Activated naive CD8-positive, alpha-beta T cell treated with anti-CD3 and anti-CD28 coated beads for 36 hours (primary cell): ENCODE measurements around the gene OR5J2. TPM values are rescaled to one million over a fixed set of nuclear protein-coding genes. Genes with fewer than 3 reads are reported as not detected.
"Not testable (repeated sequence)": the region's sequence is repeated elsewhere in the genome, so short reads cannot be mapped to it uniquely, and the experiment has no call there.

Experiments
- DNase-seq: peaks from one replicate; pipeline ENCODE4 v3.0.0; 2021
- H3K27ac Mint-ChIP-seq: one replicate; pipeline ENCODE4 v1.8.0; 2022; ENCODE audit warnings: mild to moderate bottlenecking, moderate library complexity, mixed read lengths
- H3K27me3 Mint-ChIP-seq: one replicate; pipeline ENCODE4 v1.8.0; 2022; ENCODE audit warnings: mild to moderate bottlenecking, mixed read lengths
- H3K36me3 Mint-ChIP-seq: one replicate; pipeline ENCODE4 v1.8.0; 2021; ENCODE audit warnings: mild to moderate bottlenecking, mixed read lengths
- H3K4me1 Mint-ChIP-seq: one replicate; pipeline ENCODE4 v1.8.0; 2021; ENCODE audit warnings: mixed read lengths
- H3K4me3 Mint-ChIP-seq: one replicate; pipeline ENCODE4 v1.8.0; 2022; ENCODE audit warnings: mild to moderate bottlenecking, moderate library complexity, mixed read lengths
- H3K9me3 Mint-ChIP-seq: one replicate; pipeline ENCODE4 v1.8.0; 2022; ENCODE audit warnings: mixed read lengths
- total RNA-seq, 2 experiments: library from RNA; stranded (reverse); gene quantifications; one replicate each; pipeline ENCODE4 v1.2.3, GENCODE V29; 2021

OR5J2 gene
- not detected for total RNA-seq

GRCh38 chr11:56176318-56176717 is at the start of gene OR5J2:
Gene OR5J2 (plus strand): TSS chr11:56176618. CDS start chr11:56176618, 0 bp downstream.
- DNase-seq, result no peak
- Mint-ChIP-seq H3K4me1 (no peaks in the 10 kb centered on the region), H3K27me3 (no peaks in the 10 kb centered on the region), H3K27ac (no peak within 1 kb of the TSS), H3K9me3 (peaks cover 12% of the 10 kb centered on the region), H3K36me3 (no peaks in the 10 kb centered on the region), H3K4me3 (no peak within 1 kb of the TSS)

- Mint-ChIP-seq H3K4me1 (no peaks in the 10 kb centered on the region), H3K36me3 (no peaks in the 10 kb centered on the region), H3K27me3 (no peaks in the 10 kb centered on the region), H3K27ac (no peak within 1 kb of the TSS), H3K4me3 (no peak within 1 kb of the TSS), H3K9me3 (peaks cover 9% of the 10 kb centered on the region)
- no peak for DNase-seq
Measured at GRCh38 chr11:56140151-56140661, 36.2 kb upstream of the OR5J2 start, which contains the start of gene OR8J3. Gene OR8J3 (minus strand): TSS chr11:56140201. CDS start chr11:56137718, 2,483 bp downstream.

- not testable (repeated sequence) for H3K4me1 Mint-ChIP-seq, H3K27me3 Mint-ChIP-seq, H3K9me3 Mint-ChIP-seq, DNase-seq, H3K4me3 Mint-ChIP-seq, H3K36me3 Mint-ChIP-seq, H3K27ac Mint-ChIP-seq
Measured at GRCh38 chr11:56143681-56144080, 32.7 kb upstream of the OR5J2 start.

GRCh38 chr11:56151376-56151775 is 25.0 kb upstream of the OR5J2 start:
- H3K4me3 Mint-ChIP-seq, result no peak overlapping the region
- DNase-seq, result no peak
- peaks cover 12% of the 10 kb centered on the region for H3K9me3 Mint-ChIP-seq
- no peak overlapping the region for H3K27ac Mint-ChIP-seq
- H3K36me3 Mint-ChIP-seq, result peaks cover 2% of the 10 kb centered on the region
- no peaks in the 10 kb centered on the region for H3K27me3 Mint-ChIP-seq
- no peaks in the 10 kb centered on the region for H3K4me1 Mint-ChIP-seq

GRCh38 chr11:56152333-56152732 is 24.1 kb upstream of the OR5J2 start:
- H3K4me1 Mint-ChIP-seq, result no peaks in the 10 kb centered on the region
- peaks cover 14% of the 10 kb centered on the region for H3K9me3 Mint-ChIP-seq

GRCh38 chr11:56160217-56160616 is 16.2 kb upstream of the OR5J2 start, which contains the start of gene OR8K5:
Gene OR8K5 (minus strand): TSS chr11:56160317. CDS start chr11:56160317, 0 bp downstream.
- Mint-ChIP-seq H3K4me1 (no peaks in the 10 kb centered on the region), H3K27ac (no peak within 1 kb of the TSS), H3K9me3 (peaks cover 7% of the 10 kb centered on the region), H3K36me3 (no peaks in the 10 kb centered on the region), H3K27me3 (no peaks in the 10 kb centered on the region), H3K4me3 (no peak within 1 kb of the TSS)
- DNase-seq, result no peak

More at GRCh38 chr11:56152333-56152732, 24.1 kb upstream of the OR5J2 start:
- Mint-ChIP-seq H3K4me3 (no peak overlapping the region), H3K27ac (no peak overlapping the region), H3K27me3 (no peaks in the 10 kb centered on the region), H3K36me3 (peaks cover 2% of the 10 kb centered on the region)
- DNase-seq, result no peak

- no peaks in the 10 kb centered on the region for H3K4me1 Mint-ChIP-seq
- H3K9me3 Mint-ChIP-seq, result peaks cover 8% of the 10 kb centered on the region
- no peaks in the 10 kb centered on the region for H3K36me3 Mint-ChIP-seq
- DNase-seq, result no peak
- no peaks in the 10 kb centered on the region for H3K27me3 Mint-ChIP-seq
- H3K27ac Mint-ChIP-seq, result no peak overlapping the region
- no peak overlapping the region for H3K4me3 Mint-ChIP-seq
Measured at GRCh38 chr11:56163804-56164203, 12.6 kb upstream of the OR5J2 start.

GRCh38 chr11:56172256-56172830 is 4.1 kb upstream of the OR5J2 start:
- H3K36me3 Mint-ChIP-seq, result no peaks in the 10 kb centered on the region
- H3K4me1 Mint-ChIP-seq, result no peaks in the 10 kb centered on the region
- H3K27me3 Mint-ChIP-seq, result no peaks in the 10 kb centered on the region
- H3K4me3 Mint-ChIP-seq, result no peak overlapping the region
- H3K27ac Mint-ChIP-seq, result no peak overlapping the region
- peaks cover 11% of the 10 kb centered on the region for H3K9me3 Mint-ChIP-seq
- no peak for DNase-seq

- H3K4me1 Mint-ChIP-seq, result no peaks in the 10 kb centered on the region
- H3K36me3 Mint-ChIP-seq, result no peaks in the 10 kb centered on the region
- DNase-seq, result no peak
- H3K27ac Mint-ChIP-seq, result no peak overlapping the region
- H3K9me3 Mint-ChIP-seq, result peaks cover 12% of the 10 kb centered on the region
- H3K27me3 Mint-ChIP-seq, result no peaks in the 10 kb centered on the region
- no peak overlapping the region for H3K4me3 Mint-ChIP-seq
Measured at GRCh38 chr11:56183459-56183858, 7.0 kb downstream of the OR5J2 start.

GRCh38 chr11:56188602-56189001 is 12.2 kb downstream of the OR5J2 start:
- Mint-ChIP-seq H3K36me3 (no peaks in the 10 kb centered on the region), H3K27ac (no peak overlapping the region), H3K27me3 (no peaks in the 10 kb centered on the region), H3K4me3 (no peak overlapping the region), H3K9me3 (peaks cover 10% of the 10 kb centered on the region), H3K4me1 (no peaks in the 10 kb centered on the region)
- DNase-seq, result no peak

- H3K4me1 Mint-ChIP-seq, result no peaks in the 10 kb centered on the region
- no peak overlapping the region for H3K27ac Mint-ChIP-seq
- no peak overlapping the region for H3K4me3 Mint-ChIP-seq
- DNase-seq, result no peak
- H3K36me3 Mint-ChIP-seq, result no peaks in the 10 kb centered on the region
- no peaks in the 10 kb centered on the region for H3K27me3 Mint-ChIP-seq
- peaks cover 8% of the 10 kb centered on the region for H3K9me3 Mint-ChIP-seq
Measured at GRCh38 chr11:56196705-56197104, 20.3 kb downstream of the OR5J2 start.

GRCh38 chr11:56197367-56197766 is 20.9 kb downstream of the OR5J2 start:
- H3K4me1 Mint-ChIP-seq, result no peaks in the 10 kb centered on the region
- no peaks in the 10 kb centered on the region for H3K27me3 Mint-ChIP-seq
- H3K4me3 Mint-ChIP-seq, result no peak overlapping the region
- DNase-seq, result no peak
- no peaks in the 10 kb centered on the region for H3K36me3 Mint-ChIP-seq
- H3K9me3 Mint-ChIP-seq, result peaks cover 9% of the 10 kb centered on the region
- no peak overlapping the region for H3K27ac Mint-ChIP-seq

GRCh38 chr11:56207790-56208189 is 31.4 kb downstream of the OR5J2 start:
- DNase-seq, result no peak
- no peaks in the 10 kb centered on the region for H3K36me3 Mint-ChIP-seq
- no peaks in the 10 kb centered on the region for H3K4me1 Mint-ChIP-seq
- peaks cover 12% of the 10 kb centered on the region for H3K9me3 Mint-ChIP-seq
- H3K4me3 Mint-ChIP-seq, result no peak overlapping the region
- H3K27me3 Mint-ChIP-seq, result no peaks in the 10 kb centered on the region
- no peak overlapping the region for H3K27ac Mint-ChIP-seq

GRCh38 chr11:56214537-56214936 is 38.1 kb downstream of the OR5J2 start:
- Mint-ChIP-seq H3K36me3 (no peaks in the 10 kb centered on the region), H3K4me1 (no peaks in the 10 kb centered on the region), H3K9me3 (peaks cover 24% of the 10 kb centered on the region)

GRCh38 chr11:56219735-56220134 is 43.3 kb downstream of the OR5J2 start:
- DNase-seq, H3K27ac Mint-ChIP-seq: not testable (repeated sequence)

More at GRCh38 chr11:56214537-56214936, 38.1 kb downstream of the OR5J2 start:
- Mint-ChIP-seq H3K27ac (no peak overlapping the region), H3K4me3 (no peak overlapping the region), H3K27me3 (no peaks in the 10 kb centered on the region)
- no peak for DNase-seq

More at GRCh38 chr11:56219735-56220134, 43.3 kb downstream of the OR5J2 start:
- H3K27me3 Mint-ChIP-seq, H3K4me1 Mint-ChIP-seq, H3K36me3 Mint-ChIP-seq, H3K4me3 Mint-ChIP-seq: not testable (repeated sequence)
- peaks cover 20% of the 10 kb centered on the region for H3K9me3 Mint-ChIP-seq
